Panc1 (cell line): ENCODE measurements around the gene FSTL4. TPM values are rescaled to one million over a fixed set of nuclear protein-coding genes. Genes with fewer than 3 reads are reported as not detected.

Experiments used
- microRNA-seq: library from miRNA; unstranded; fragments of <30 nt; microRNA quantifications from one replicate; pipeline ENCODE4 v1.1.0, GENCODE V29; 2020; ENCODE audit not compliant: unreplicated experiment
- total RNA-seq: library from RNA; stranded (reverse); gene quantifications from one replicate; pipeline ENCODE4 v1.2.1, GENCODE V29; 2021; ENCODE audit not compliant: unreplicated experiment

The FSTL4 gene
- total RNA-seq, 1 experiment from 2014 or later = 0.18 TPM

Small RNA genes within 50 kb of the gene (microRNA-seq; reads per million reads assigned to microRNA genes)
- not detected for gene MIR1289-2
